ENCODE data around the gene SPINT2. TPM values are rescaled to one million over a fixed set of nuclear protein-coding genes. Genes with fewer than 3 reads are reported as not detected.

SPINT2 gene
- total RNA-seq, 1 experiment from 2014 or later, result 1,006 TPM

DNA sequence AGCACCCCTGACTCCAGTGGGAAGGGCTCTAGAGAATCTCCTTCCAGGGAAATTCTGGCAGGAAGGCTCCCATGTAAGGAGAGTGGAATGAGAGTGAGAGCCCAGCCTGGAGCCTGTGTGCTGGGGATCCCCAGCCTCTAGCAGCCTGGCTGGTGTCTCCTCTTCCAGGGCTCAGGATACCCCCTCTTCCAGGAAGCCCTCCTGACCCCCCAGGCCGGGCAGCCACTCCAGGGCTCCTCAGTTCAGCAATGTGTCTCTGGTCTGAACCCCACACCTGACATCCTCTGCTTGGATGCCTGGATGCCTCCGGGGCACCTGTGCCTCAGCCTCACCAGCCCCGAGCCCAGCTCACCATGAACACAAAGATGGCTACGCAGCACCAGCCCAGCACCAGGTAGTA is 42.7 kb downstream of the SPINT2 start:
- BruUV-seq (replicated peaks), result no TSS peak
- Histone ChIP-seq H3K4me1 (ENCODE audit: control insufficient read depth, insufficient read depth, low read length) (peaks cover 32% of the 10 kb centered on the region), H3K4me3 (ENCODE audit: low read depth in 2 of 2, low read length in 2 of 2) (no peak overlapping the region), H3K36me3 (ENCODE audit: control insufficient read depth, insufficient read depth, low read length) (no peaks in the 10 kb centered on the region; the same call in 1 of the 2 replicates), H3K27ac (ENCODE audit: low read length) (peak overlapping the region; percentile 50), H3K9me3 (ENCODE audit: control insufficient read depth, insufficient read depth, low read depth, low read length) (no peaks in the 10 kb centered on the region), H3K27me3 (ENCODE audit: control insufficient read depth, insufficient read depth, low read length) (no peaks in the 10 kb centered on the region)
- TF ChIP-seq REST (IDR thresholded peaks at IDR 0.05; ENCODE audit: insufficient read depth in 1 of 2, low read depth in 2 of 2, low read length in 1 of 2) (no peak), POLR2AphosphoS5 (IDR thresholded peaks at IDR 0.05; ENCODE audit: low read depth, low read length) (no peak; the same call in 1 of the 2 replicates), SIN3A (IDR thresholded peaks at IDR 0.05; ENCODE audit: borderline replicate concordance, insufficient read depth, low read depth, low read length) (no peak)
- TF ChIP-seq, protein P1, sequence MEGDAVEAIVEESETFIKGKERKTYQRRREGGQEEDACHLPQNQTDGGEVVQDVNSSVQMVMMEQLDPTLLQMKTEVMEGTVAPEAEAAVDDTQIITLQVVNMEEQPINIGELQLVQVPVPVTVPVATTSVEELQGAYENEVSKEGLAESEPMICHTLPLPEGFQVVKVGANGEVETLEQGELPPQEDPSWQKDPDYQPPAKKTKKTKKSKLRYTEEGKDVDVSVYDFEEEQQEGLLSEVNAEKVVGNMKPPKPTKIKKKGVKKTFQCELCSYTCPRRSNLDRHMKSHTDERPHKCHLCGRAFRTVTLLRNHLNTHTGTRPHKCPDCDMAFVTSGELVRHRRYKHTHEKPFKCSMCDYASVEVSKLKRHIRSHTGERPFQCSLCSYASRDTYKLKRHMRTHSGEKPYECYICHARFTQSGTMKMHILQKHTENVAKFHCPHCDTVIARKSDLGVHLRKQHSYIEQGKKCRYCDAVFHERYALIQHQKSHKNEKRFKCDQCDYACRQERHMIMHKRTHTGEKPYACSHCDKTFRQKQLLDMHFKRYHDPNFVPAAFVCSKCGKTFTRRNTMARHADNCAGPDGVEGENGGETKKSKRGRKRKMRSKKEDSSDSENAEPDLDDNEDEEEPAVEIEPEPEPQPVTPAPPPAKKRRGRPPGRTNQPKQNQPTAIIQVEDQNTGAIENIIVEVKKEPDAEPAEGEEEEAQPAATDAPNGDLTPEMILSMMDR (IDR thresholded peaks at IDR 0.05), result no peak
- ChIA-PET CTCF (interaction anchor here (0.6 kb wide), 1 partner anchor 64 kb away, joined by 6 read pairs; no protein-coding TSS in a partner anchor), POLR2A (no interaction called here)
- in situ Hi-C loops (cut with HindIII; ENCODE audit: low pct_unique_long_range_greater_than_20kb, low sequenced_read_pairs), result no loop called here
- ATAC-seq (no peak), DNase-seq (ENCODE audit: low read depth, low spot score) (no peak)
- intact Hi-C loops (cut with micrococcal nuclease; ENCODE audit: unreplicated experiment), result no loop called here

DNA sequence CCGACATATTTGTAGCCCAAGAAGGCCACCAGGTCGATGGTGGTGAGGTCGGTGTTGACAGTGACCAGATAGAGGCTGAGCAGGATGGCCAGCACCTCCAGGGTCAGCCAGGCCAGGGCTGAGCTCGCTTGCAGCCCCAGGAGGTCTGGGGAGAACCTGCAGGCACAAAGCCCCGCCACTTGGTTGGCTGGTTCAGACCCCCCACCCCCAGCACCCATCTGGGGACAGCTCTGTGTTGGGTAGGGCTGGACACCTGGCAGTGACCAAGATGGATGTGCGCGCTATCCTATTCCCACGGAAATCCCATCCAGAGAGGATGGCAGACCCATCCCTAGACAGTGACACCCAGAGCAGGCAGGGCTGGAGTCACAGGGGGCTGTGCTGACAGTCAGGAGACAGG is 43.2 kb downstream of the SPINT2 start:
- peak overlapping the region; percentile 50; the same call in 1 of the 2 replicates for H3K27ac ChIP-seq (ENCODE audit: low read length)
- CTCF ChIA-PET, result no interaction called here
- no TSS peak for BruUV-seq (replicated peaks)
- H3K36me3 ChIP-seq (ENCODE audit: control insufficient read depth, insufficient read depth, low read length), result no peaks in the 10 kb centered on the region; the same call in 1 of the 2 replicates
- no peaks in the 10 kb centered on the region for H3K9me3 ChIP-seq (ENCODE audit: control insufficient read depth, insufficient read depth, low read depth, low read length)
- ATAC-seq (no peak), DNase-seq (ENCODE audit: low read depth, low spot score) (no peak)
- intact Hi-C loops (cut with micrococcal nuclease; ENCODE audit: unreplicated experiment), result no loop called here
- TF ChIP-seq SIN3A (IDR thresholded peaks at IDR 0.05; ENCODE audit: borderline replicate concordance, insufficient read depth, low read depth, low read length) (no peak), POLR2AphosphoS5 (IDR thresholded peaks at IDR 0.05; ENCODE audit: low read depth, low read length) (no peak; the same call in 1 of the 2 replicates), TCF7L2 (IDR thresholded peaks at IDR 0.05; ENCODE audit: low read depth, low read length) (no peak), REST (IDR thresholded peaks at IDR 0.05; ENCODE audit: insufficient read depth in 1 of 2, low read depth in 2 of 2, low read length in 1 of 2) (no peak)
- TF ChIP-seq, protein P1 (IDR thresholded peaks at IDR 0.05), result no peak
- H3K4me3 ChIP-seq (ENCODE audit: low read depth in 2 of 2, low read length in 2 of 2), result no peak overlapping the region
- POLR2A ChIA-PET, result no interaction called here
- H3K27me3 ChIP-seq (ENCODE audit: control insufficient read depth, insufficient read depth, low read length), result no peaks in the 10 kb centered on the region
- in situ Hi-C loops (cut with HindIII; ENCODE audit: low pct_unique_long_range_greater_than_20kb, low sequenced_read_pairs), result no loop called here
- peaks cover 28% of the 10 kb centered on the region for H3K4me1 ChIP-seq (ENCODE audit: control insufficient read depth, insufficient read depth, low read length)

Measured in Panc1 (cell line).